ENCODE measurements around the gene BOLA1. TPM values are rescaled to one million over a fixed set of nuclear protein-coding genes. Genes with fewer than 3 reads are reported as not detected.

BOLA1 gene
- total RNA-seq, 1 experiment from 2014 or later: 15.3 TPM

- TF ChIP-seq ZSCAN18 (CRISPR knock-in tag; IDR thresholded peaks at IDR 0.05) (no peak), ATF6 (CRISPR knock-in tag; IDR thresholded peaks at IDR 0.05) (no peak), CREM (CRISPR knock-in tag; IDR thresholded peaks at IDR 0.05) (0 out of 2 replicates have a peak, but pooled peaks have one; percentile 54), NFYB (CRISPR knock-in tag; conservative IDR thresholded peaks at IDR 0.05; ENCODE audit: low read depth) (peak; percentile 73), ESRRA (CRISPR knock-in tag; IDR thresholded peaks at IDR 0.05; ENCODE audit: borderline replicate concordance) (peak; percentile 5; the same call in 1 of the 2 replicates), ZNF416 (CRISPR knock-in tag; IDR thresholded peaks at IDR 0.05) (peak; percentile 97), ZNF281 (CRISPR knock-in tag; IDR thresholded peaks at IDR 0.05) (no peak), STAT6 (CRISPR knock-in tag; conservative IDR thresholded peaks at IDR 0.05; ENCODE audit: low read depth) (no peak), ELF4 (CRISPR knock-in tag; IDR thresholded peaks at IDR 0.05; ENCODE audit: low read depth) (0 out of 2 replicates have a peak, but pooled peaks have one; percentile 19), E2F5 (CRISPR knock-in tag; IDR thresholded peaks at IDR 0.05) (no peak), USF1 (CRISPR knock-in tag; IDR thresholded peaks at IDR 0.05) (peak; percentile 46; the same call in 1 of the 2 replicates), PRDM15 (CRISPR knock-in tag; IDR thresholded peaks at IDR 0.05) (no peak), KAT7 (CRISPR knock-in tag; IDR thresholded peaks at IDR 0.05; ENCODE audit: borderline replicate concordance) (0 out of 2 replicates have a peak, but pooled peaks have one; percentile 3), TP53 (CRISPR knock-in tag; IDR thresholded peaks at IDR 0.05) (peak; percentile 61; the same call in 1 of the 2 replicates), RORB (CRISPR knock-in tag; IDR thresholded peaks at IDR 0.05) (no peak), ZNF425 (CRISPR knock-in tag; conservative IDR thresholded peaks at IDR 0.05) (peak; percentile 64), ETV6 (CRISPR knock-in tag; IDR thresholded peaks at IDR 0.05) (no peak), GABPB1 (CRISPR knock-in tag; IDR thresholded peaks at IDR 0.05) (no peak; the same call in 1 of the 2 replicates), TEAD1 (CRISPR knock-in tag; IDR thresholded peaks at IDR 0.05) (peak; percentile 57; the same call in 1 of the 2 replicates), OVOL2 (CRISPR knock-in tag; IDR thresholded peaks at IDR 0.05; ENCODE audit: borderline replicate concordance) (no peak; the same call in 1 of the 2 replicates)
These were observed 11.7 kb upstream of the BOLA1 start (continued) for GRCh38 chr1:149887456-149888246.
